HEK293 (cell line): ENCODE measurements around the gene DNAH7.

Source experiments
- CTCF ChIA-PET: fragments of 350-600 bp; formaldehyde crosslinking; extraction: SDS; loops from one replicate; lab custom pipeline; 2021; ENCODE audit warnings: antibody characterized with exemption; lab: Yijun Ruan, JAX
- POLR2A ChIA-PET: fragments of 300-600 bp; formaldehyde crosslinking; extraction: SDS; loops from one replicate; lab custom pipeline; 2020; ENCODE audit warnings: antibody characterized with exemption, inconsistent platforms; lab: Yijun Ruan, JAX
- H3K27ac ChIP-seq: fragments of 200-500 bp; sonication (Bioruptor generic); 2 replicates; pipeline ENCODE4 v1.5.1; 2014; ENCODE audit warnings: low read depth, low read length, control low read depth, inconsistent platforms; ENCODE audit errors: extremely low read depth
- H3K36me3 ChIP-seq, 2 experiments: fragments of 200-500 bp in 1 of 2; sonication (Bioruptor generic) in 1 of 2; 1 replicate in 1 of 2; 2 replicates in 1 of 2; pipeline ENCODE4 v1.5.1; 2014 to 2017; ENCODE audit warnings: inconsistent platforms in 2 of 2, low read length in 2 of 2; ENCODE audit not compliant: control insufficient read depth in 2 of 2, insufficient read depth in 1 of 2
- H3K4me1 ChIP-seq: fragments of 200-500 bp; sonication (Bioruptor generic); 2 replicates; pipeline ENCODE4 v1.5.1; 2014; ENCODE audit warnings: mild to moderate bottlenecking, low read length, inconsistent platforms; ENCODE audit not compliant: control insufficient read depth, insufficient read depth
- H3K4me3 ChIP-seq: 2 replicates; pipeline ENCODE4 v1.5.1; 2011; ENCODE audit warnings: low read depth, mild to moderate bottlenecking, control low read depth, low read length, moderate library complexity
- H3K9me3 ChIP-seq: fragments of 200-500 bp; sonication (Bioruptor generic); 2 replicates; pipeline ENCODE4 v1.5.1; 2014; ENCODE audit warnings: low read depth, low read length, inconsistent platforms; ENCODE audit not compliant: control insufficient read depth, insufficient read depth
- GLIS2 ChIP-seq: fragments of 450-650 bp; formaldehyde crosslinking; IDR thresholded peaks from 2 replicates; pipeline ENCODE4 v1.5.1; 2016; ENCODE audit warnings: missing biosample characterization, missing genetic modification characterization
- SETDB1 ChIP-seq: IDR thresholded peaks from one replicate; pipeline ENCODE4 v1.6.1; 2017; ENCODE audit warnings: mild to moderate bottlenecking, low read length, moderate library complexity, mixed read lengths; ENCODE audit not compliant: insufficient read length
- TRIM28 ChIP-seq: IDR thresholded peaks from 2 replicates; pipeline ENCODE4 v1.6.1; 2011; ENCODE audit warnings: low read length, control low read depth, borderline replicate concordance
- ZBTB8A ChIP-seq: fragments of 450-650 bp; formaldehyde crosslinking; IDR thresholded peaks from 2 replicates; pipeline ENCODE4 v1.5.1; 2016; ENCODE audit warnings: missing biosample characterization, missing genetic modification characterization
- ZNF10 ChIP-seq: fragments of 450-650 bp; formaldehyde crosslinking; IDR thresholded peaks from 2 replicates; pipeline ENCODE4 v1.5.1; 2017; ENCODE audit warnings: missing biosample characterization, missing genetic modification characterization
- ZNF114 ChIP-seq: fragments of 450-650 bp; formaldehyde crosslinking; IDR thresholded peaks from 2 replicates; pipeline ENCODE4 v1.5.0; 2017; ENCODE audit warnings: missing biosample characterization, missing genetic modification characterization
- ZNF132 ChIP-seq: fragments of 450-650 bp; formaldehyde crosslinking; IDR thresholded peaks from 2 replicates; pipeline ENCODE4 v1.5.1; 2017; ENCODE audit warnings: missing biosample characterization, missing genetic modification characterization, borderline replicate concordance
- ZNF133 ChIP-seq: fragments of 450-650 bp; formaldehyde crosslinking; IDR thresholded peaks from 2 replicates; pipeline ENCODE4 v1.5.1; 2016; ENCODE audit warnings: missing biosample characterization, missing genetic modification characterization
- ZNF175 ChIP-seq: fragments of 450-650 bp; formaldehyde crosslinking; IDR thresholded peaks from 2 replicates; pipeline ENCODE4 v1.5.1; 2016; ENCODE audit warnings: missing biosample characterization, missing genetic modification characterization
- ZNF214 ChIP-seq: fragments of 450-650 bp; formaldehyde crosslinking; IDR thresholded peaks from 2 replicates; pipeline ENCODE4 v1.5.1; 2017; ENCODE audit warnings: missing biosample characterization, mild to moderate bottlenecking, missing genetic modification characterization, borderline replicate concordance
- ZNF24 ChIP-seq: fragments of 450-650 bp; formaldehyde crosslinking; IDR thresholded peaks from 2 replicates; pipeline ENCODE4 v1.5.1; 2016; ENCODE audit warnings: missing biosample characterization, missing genetic modification characterization
- ZNF266 ChIP-seq: fragments of 450-650 bp; formaldehyde crosslinking; IDR thresholded peaks from 2 replicates; pipeline ENCODE4 v1.5.1; 2016; ENCODE audit warnings: missing biosample characterization, missing genetic modification characterization, low read depth
- ZNF335 ChIP-seq: fragments of 450-650 bp; formaldehyde crosslinking; conservative IDR thresholded peaks from 2 replicates; pipeline ENCODE4 v1.5.1; 2016; ENCODE audit warnings: missing biosample characterization, missing genetic modification characterization
- ZNF530 ChIP-seq: fragments of 450-650 bp; formaldehyde crosslinking; IDR thresholded peaks from 2 replicates; pipeline ENCODE4 v1.5.1; 2016; ENCODE audit warnings: low read depth, missing biosample characterization, missing genetic modification characterization
- ZNF549 ChIP-seq: fragments of 450-650 bp; IDR thresholded peaks from 2 replicates; pipeline ENCODE4 v1.5.1; 2018; ENCODE audit warnings: missing biosample characterization, missing genetic modification characterization, mild to moderate bottlenecking, inconsistent platforms, moderate library complexity
- ZNF555 ChIP-seq: fragments of 450-650 bp; formaldehyde crosslinking; conservative IDR thresholded peaks from 2 replicates; pipeline ENCODE4 v1.5.1; 2017; ENCODE audit warnings: missing biosample characterization, mild to moderate bottlenecking, missing genetic modification characterization, inconsistent platforms
- ZNF621 ChIP-seq: fragments of 450-650 bp; formaldehyde crosslinking; IDR thresholded peaks from 2 replicates; pipeline ENCODE4 v1.5.1; 2017; ENCODE audit warnings: missing biosample characterization, missing genetic modification characterization
- ZNF629 ChIP-seq: fragments of 450-650 bp; formaldehyde crosslinking; IDR thresholded peaks from 2 replicates; pipeline ENCODE4 v1.5.1; 2017; ENCODE audit warnings: missing biosample characterization, missing genetic modification characterization
- ZNF658 ChIP-seq: fragments of 450-650 bp; formaldehyde crosslinking; IDR thresholded peaks from 2 replicates; pipeline ENCODE4; 2016; ENCODE audit warnings: missing biosample characterization, missing genetic modification characterization
- ZNF791 ChIP-seq: fragments of 450-650 bp; formaldehyde crosslinking; IDR thresholded peaks from 2 replicates; pipeline ENCODE4 v1.5.1; 2016; ENCODE audit warnings: missing biosample characterization, missing genetic modification characterization
- ZNF792 ChIP-seq: fragments of 450-650 bp; formaldehyde crosslinking; IDR thresholded peaks from 2 replicates; pipeline ENCODE4 v1.5.1; 2016; ENCODE audit warnings: missing biosample characterization, missing genetic modification characterization
- ZSCAN16 ChIP-seq: fragments of 450-650 bp; formaldehyde crosslinking; IDR thresholded peaks from 2 replicates; pipeline ENCODE4 v1.5.1; 2016; ENCODE audit warnings: missing biosample characterization, missing genetic modification characterization
- TF ChIP-seq, protein P1 (sequence below): fragments of 450-650 bp; formaldehyde crosslinking; IDR thresholded peaks from 2 replicates; pipeline ENCODE4 v1.5.1; 2016; ENCODE audit warnings: missing biosample characterization, missing genetic modification characterization
- TF ChIP-seq, protein P2 (sequence below): fragments of 450-650 bp; formaldehyde crosslinking; IDR thresholded peaks from 2 replicates; pipeline ENCODE4 v1.5.1; 2017; ENCODE audit warnings: missing biosample characterization, missing genetic modification characterization
- TF ChIP-seq, protein P3 (sequence below): fragments of 450-650 bp; formaldehyde crosslinking; optimal IDR thresholded peaks from 2 replicates; pipeline ENCODE3; 2016; ENCODE audit warnings: missing biosample characterization, mild to moderate bottlenecking, missing genetic modification characterization

The DNAH7 gene

DNA sequence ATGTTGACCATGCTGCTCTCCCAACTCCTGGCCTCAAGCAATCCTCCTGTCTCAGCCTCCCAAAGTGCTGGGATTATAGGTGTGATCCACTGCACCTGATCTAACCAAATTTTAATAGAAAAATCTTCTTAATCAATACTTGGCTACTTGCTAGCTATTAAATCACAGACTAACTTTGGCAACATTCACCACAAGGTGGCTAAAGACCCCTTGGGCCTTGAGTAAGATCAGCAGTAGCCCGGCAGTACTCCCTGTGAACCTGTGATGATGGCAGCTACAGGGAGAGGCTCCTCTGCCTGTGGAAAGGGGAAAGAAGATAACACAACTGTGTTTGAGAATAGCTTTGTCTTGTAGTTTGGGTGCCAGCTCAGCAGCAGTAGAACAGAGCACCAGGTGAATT lies 308.8 kb downstream of the DNAH7 start:
- H3K4me1 ChIP-seq = no peaks in the 10 kb centered on the region
- no peaks in the 10 kb centered on the region for H3K9me3 ChIP-seq
- H3K4me3 ChIP-seq = no peak overlapping the region
- H3K27ac ChIP-seq = no peak overlapping the region
- no peak for TF ChIP-seq ZBTB8A
- TF ChIP-seq, all 188 proteins: peak for 0
- ChIA-PET CTCF (interaction anchor here (0.6 kb wide), 1 partner anchor 329 kb away, joined by 4 read pairs; no protein-coding TSS in a partner anchor), POLR2A (no interaction called here)
- no peaks in the 10 kb centered on the region for H3K36me3 ChIP-seq

DNA sequence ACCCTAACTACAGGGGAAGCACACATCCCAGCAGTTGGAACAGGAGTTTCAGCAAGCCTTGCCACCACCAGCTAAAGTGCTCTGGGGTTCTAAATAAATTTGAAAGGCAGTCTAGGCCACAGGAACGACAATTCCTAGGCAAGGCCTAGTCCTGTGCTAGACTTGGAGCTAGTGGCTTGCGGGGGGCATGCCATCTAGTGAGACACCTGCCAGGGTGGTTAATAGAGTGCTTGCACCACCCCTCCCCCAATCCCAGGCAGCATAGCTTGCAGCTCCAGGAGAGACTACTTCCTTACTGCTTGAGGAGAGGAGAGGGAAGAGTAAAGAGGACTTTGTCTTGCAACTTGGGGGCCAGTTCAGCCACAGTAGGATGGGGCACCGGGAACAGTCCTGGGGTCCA lies 309.8 kb downstream of the DNAH7 start:
- TF ChIP-seq ZNF791 (no peak), ZNF335 (tag by site-specific recombination) (no peak), ZNF133 (no peak), ZNF555 (tag by site-specific recombination) (no peak), ZNF175 (tag by site-specific recombination) (no peak), ZNF266 (tag by site-specific recombination) (no peak)
- TF ChIP-seq, protein P1, sequence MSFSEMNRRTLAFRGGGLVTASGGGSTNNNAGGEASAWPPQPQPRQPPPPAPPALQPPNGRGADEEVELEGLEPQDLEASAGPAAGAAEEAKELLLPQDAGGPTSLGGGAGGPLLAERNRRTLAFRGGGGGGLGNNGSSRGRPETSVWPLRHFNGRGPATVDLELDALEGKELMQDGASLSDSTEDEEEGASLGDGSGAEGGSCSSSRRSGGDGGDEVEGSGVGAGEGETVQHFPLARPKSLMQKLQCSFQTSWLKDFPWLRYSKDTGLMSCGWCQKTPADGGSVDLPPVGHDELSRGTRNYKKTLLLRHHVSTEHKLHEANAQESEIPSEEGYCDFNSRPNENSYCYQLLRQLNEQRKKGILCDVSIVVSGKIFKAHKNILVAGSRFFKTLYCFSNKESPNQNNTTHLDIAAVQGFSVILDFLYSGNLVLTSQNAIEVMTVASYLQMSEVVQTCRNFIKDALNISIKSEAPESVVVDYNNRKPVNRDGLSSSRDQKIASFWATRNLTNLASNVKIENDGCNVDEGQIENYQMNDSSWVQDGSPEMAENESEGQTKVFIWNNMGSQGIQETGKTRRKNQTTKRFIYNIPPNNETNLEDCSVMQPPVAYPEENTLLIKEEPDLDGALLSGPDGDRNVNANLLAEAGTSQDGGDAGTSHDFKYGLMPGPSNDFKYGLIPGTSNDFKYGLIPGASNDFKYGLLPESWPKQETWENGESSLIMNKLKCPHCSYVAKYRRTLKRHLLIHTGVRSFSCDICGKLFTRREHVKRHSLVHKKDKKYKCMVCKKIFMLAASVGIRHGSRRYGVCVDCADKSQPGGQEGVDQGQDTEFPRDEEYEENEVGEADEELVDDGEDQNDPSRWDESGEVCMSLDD (tag by site-specific recombination) = no peak
- TF ChIP-seq, protein P2, sequence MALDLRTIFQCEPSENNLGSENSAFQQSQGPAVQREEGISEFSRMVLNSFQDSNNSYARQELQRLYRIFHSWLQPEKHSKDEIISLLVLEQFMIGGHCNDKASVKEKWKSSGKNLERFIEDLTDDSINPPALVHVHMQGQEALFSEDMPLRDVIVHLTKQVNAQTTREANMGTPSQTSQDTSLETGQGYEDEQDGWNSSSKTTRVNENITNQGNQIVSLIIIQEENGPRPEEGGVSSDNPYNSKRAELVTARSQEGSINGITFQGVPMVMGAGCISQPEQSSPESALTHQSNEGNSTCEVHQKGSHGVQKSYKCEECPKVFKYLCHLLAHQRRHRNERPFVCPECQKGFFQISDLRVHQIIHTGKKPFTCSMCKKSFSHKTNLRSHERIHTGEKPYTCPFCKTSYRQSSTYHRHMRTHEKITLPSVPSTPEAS (tag by site-specific recombination) = no peak
- no peak overlapping the region for H3K4me3 ChIP-seq
- ChIA-PET CTCF (no interaction called here), POLR2A (no interaction called here)
- H3K27ac ChIP-seq = no peak overlapping the region
- H3K36me3 ChIP-seq = no peaks in the 10 kb centered on the region
- H3K9me3 ChIP-seq = no peaks in the 10 kb centered on the region
- no peaks in the 10 kb centered on the region for H3K4me1 ChIP-seq

DNA sequence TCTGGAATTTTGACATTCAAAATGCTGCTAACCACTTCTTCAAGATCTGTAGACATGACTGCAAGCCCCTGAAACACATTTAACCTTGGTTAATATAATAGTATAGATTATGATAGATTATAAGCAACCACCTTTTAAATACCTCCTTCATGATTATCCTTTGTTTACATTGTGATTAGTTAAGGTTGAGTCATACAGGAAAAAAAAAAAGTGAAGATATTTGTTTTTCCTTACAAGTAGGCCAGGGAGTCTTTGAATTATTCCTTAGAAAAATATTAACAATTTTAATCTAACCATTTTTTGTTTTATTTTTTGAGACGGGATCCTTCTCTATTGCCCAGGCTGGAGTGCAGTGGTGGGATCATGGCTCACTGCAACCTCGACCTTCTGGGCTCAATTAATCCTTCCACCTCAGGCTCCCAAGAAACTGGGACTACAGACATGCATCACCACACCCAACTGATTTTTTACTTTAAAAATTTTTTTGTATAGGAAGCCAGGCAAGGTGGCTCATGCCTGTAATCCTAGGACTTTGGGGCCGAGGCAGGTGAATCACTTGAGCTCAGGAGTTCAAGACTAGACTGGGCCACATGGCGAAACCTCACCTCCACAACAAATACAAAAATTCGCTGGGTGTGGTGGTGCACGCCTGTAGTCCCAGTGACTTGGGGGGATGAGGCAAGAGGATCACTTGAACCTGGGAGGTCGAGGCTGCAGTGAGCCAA lies 312.3 kb downstream of the DNAH7 start:
- CTCF ChIA-PET = interaction anchor here (0.9 kb wide), 1 partner anchor 11 kb away, joined by 4 read pairs; no protein-coding TSS in a partner anchor
- POLR2A ChIA-PET = no interaction called here
- TF ChIP-seq, protein P3, sequence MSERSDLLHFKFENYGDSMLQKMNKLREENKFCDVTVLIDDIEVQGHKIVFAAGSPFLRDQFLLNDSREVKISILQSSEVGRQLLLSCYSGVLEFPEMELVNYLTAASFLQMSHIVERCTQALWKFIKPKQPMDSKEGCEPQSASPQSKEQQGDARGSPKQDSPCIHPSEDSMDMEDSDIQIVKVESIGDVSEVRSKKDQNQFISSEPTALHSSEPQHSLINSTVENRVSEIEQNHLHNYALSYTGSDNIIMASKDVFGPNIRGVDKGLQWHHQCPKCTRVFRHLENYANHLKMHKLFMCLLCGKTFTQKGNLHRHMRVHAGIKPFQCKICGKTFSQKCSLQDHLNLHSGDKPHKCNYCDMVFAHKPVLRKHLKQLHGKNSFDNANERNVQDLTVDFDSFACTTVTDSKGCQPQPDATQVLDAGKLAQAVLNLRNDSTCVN (tag by site-specific recombination) = no peak
- no peaks in the 10 kb centered on the region for H3K9me3 ChIP-seq
- no peak overlapping the region for H3K27ac ChIP-seq
- H3K36me3 ChIP-seq = no peaks in the 10 kb centered on the region
- H3K4me1 ChIP-seq = no peaks in the 10 kb centered on the region
- H3K4me3 ChIP-seq = no peak overlapping the region

DNA sequence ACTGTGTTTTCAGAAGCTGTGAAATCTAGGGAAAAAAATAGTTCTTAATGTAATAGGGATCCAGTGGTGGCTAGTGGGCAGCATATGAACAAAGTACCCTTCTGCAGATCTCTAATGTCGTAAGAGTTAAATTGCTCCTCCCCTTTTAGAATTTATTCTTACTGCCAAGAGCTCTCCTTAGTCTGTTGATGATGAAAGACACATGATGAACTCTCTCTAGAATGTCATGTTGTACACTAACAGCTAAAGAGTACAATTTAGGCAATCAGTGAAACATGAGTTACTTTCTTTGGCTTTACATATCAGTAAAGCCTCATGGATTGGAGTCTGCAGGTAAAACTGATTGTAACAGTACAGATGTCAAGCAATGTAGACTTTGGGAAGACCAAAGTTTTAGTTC lies 327.4 kb downstream of the DNAH7 start:
- CTCF ChIA-PET = no interaction called here
- no peaks in the 10 kb centered on the region for H3K36me3 ChIP-seq
- no peak overlapping the region for H3K4me3 ChIP-seq
- POLR2A ChIA-PET = no interaction called here
- H3K9me3 ChIP-seq = no peaks in the 10 kb centered on the region
- no peak overlapping the region for H3K27ac ChIP-seq
- H3K4me1 ChIP-seq = no peaks in the 10 kb centered on the region
- no peak for TF ChIP-seq TRIM28
- TF ChIP-seq ZNF792 (tag by site-specific recombination) = no peak
- TF ChIP-seq ZNF132 (tag by site-specific recombination) = no peak
- TF ChIP-seq ZNF114 (tag by site-specific recombination) = no peak
- TF ChIP-seq ZNF629 = no peak
- TF ChIP-seq ZNF658 (tag by site-specific recombination) = no peak
- TF ChIP-seq ZNF621 = no peak
- no peak for TF ChIP-seq SETDB1
- no peak for TF ChIP-seq GLIS2
- no peak for TF ChIP-seq ZNF214 (tag by site-specific recombination)
- no peak for TF ChIP-seq ZNF530 (tag by site-specific recombination)
- no peak for TF ChIP-seq ZNF549 (tag by site-specific recombination)
- TF ChIP-seq ZNF24 (tag by site-specific recombination) = no peak
- no peak for TF ChIP-seq ZNF10
- TF ChIP-seq ZSCAN16 (tag by site-specific recombination) = no peak
